RWPE1 (cell line): ENCODE results near the gene TMEM26.

Source experiments
- CTCF ChIA-PET: fragments of 350-600 bp; sonication (Branson Sonifier 250); formaldehyde crosslinking; extraction: SDS; loops from one replicate; lab custom pipeline; 2021; lab: Yijun Ruan, JAX
- POLR2A ChIA-PET: fragments of 400-600 bp; formaldehyde crosslinking; extraction: SDS; loops from one replicate; lab custom pipeline; 2020; ENCODE audit warnings: antibody characterized with exemption; ENCODE audit not compliant: low non-redundant PET; lab: Yijun Ruan, JAX
- DNase-seq: peaks from one replicate; pipeline ENCODE4 v3.0.0; 2012; ENCODE audit warnings: low spot score
- H3K27ac ChIP-seq: fragments of 450-650 bp; 2 replicates; pipeline ENCODE4 v1.5.1; 2017
- TF ChIP-seq, protein P1 (sequence below): fragments of 450-650 bp; conservative IDR thresholded peaks from 2 replicates; pipeline ENCODE4 v1.5.1; 2017; ENCODE audit warnings: low read depth, mild to moderate bottlenecking

The TMEM26 gene

DNA sequence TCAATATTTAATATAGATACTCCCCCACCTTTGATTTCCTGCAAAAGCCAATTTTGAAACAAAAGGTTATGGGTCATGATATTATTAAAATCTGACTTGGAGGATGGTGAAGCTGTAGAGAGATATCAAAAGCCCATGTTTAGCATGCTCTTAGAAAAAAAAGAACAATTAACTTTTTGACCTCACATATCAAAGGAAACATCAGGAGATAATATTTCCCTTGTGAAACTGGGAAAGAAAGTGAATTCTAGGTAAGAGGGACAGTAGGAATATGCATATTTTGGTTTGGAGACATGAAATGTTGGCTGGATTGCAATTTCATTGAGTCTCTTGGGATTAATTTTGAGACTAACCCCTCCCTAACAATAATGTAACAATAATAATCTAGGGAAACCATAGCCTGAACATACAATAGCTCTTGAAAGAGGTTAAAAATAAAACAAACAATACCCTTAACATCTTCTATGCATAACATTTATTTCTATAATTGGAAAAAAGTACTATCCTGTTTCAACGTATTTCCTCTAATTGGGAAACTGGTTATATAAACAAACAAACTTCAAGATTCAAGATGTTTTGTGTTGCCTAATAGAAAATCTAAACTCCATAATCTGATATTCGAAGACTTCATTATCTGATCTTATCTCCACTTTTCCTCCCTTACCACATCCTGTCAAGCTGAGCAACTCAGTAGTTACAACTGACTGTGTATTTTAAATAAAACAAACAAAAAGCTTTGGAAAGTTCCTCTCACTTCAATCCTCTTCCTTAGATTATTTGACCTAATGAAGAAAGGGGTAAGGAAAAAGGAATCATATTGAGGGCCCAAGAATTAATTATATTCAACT, 14.8 kb downstream of the TMEM26 start:
- POLR2A ChIA-PET: no interaction called here
- CTCF ChIA-PET: interaction anchor here (0.6 kb wide), 1 partner anchor 375 kb away, joined by 4 read pairs; no protein-coding TSS in a partner anchor
- no peak overlapping the region for H3K27ac ChIP-seq

DNA sequence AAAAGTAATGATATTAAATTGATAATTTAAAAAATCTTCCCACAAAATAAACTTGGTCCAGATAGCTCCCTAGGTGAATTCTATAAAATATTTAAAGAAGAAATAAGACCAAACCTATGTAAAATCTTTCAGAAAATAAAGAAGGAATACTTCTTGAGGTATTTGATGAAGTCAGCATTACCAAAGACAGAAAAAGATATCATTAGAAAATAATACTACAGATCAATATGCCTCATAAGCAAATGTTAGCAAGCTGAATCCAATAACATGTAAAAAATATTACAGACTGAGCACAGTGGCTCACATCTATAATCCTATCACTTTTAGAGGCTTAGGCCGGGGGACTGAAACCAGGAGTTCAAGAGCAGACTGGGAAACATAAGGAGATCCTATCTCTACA, 30.0 kb downstream of the TMEM26 start:
- ChIA-PET POLR2A (no interaction called here), CTCF (no interaction called here)
- no peak overlapping the region for H3K27ac ChIP-seq
- TF ChIP-seq, protein P1, sequence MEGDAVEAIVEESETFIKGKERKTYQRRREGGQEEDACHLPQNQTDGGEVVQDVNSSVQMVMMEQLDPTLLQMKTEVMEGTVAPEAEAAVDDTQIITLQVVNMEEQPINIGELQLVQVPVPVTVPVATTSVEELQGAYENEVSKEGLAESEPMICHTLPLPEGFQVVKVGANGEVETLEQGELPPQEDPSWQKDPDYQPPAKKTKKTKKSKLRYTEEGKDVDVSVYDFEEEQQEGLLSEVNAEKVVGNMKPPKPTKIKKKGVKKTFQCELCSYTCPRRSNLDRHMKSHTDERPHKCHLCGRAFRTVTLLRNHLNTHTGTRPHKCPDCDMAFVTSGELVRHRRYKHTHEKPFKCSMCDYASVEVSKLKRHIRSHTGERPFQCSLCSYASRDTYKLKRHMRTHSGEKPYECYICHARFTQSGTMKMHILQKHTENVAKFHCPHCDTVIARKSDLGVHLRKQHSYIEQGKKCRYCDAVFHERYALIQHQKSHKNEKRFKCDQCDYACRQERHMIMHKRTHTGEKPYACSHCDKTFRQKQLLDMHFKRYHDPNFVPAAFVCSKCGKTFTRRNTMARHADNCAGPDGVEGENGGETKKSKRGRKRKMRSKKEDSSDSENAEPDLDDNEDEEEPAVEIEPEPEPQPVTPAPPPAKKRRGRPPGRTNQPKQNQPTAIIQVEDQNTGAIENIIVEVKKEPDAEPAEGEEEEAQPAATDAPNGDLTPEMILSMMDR: no peak
- DNase-seq: no peak

More for the DNA sequence above, 14.8 kb downstream of the TMEM26 start:
- TF ChIP-seq, protein P1: no peak
- no peak for DNase-seq

DNA sequence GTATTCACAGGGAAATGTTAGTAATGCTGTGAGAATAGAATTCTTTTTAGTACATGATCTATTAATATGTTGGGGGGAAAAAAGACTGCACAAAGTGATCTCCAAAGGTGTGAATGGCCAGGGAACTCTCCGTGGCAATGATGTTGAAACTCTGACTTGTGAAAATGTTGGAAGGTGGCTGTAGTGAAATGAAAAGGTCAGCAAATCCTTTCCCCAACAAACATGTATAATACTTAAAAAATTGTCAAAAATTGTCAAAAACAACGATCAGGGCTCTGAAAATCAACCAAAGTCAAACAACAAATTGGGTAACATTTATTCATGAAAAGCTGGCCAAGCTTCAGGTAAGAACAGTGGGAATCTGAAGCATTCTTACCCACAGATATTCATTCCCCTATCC, 35.5 kb downstream of the TMEM26 start:
- no peak overlapping the region for H3K27ac ChIP-seq
- TF ChIP-seq, protein P1: no peak
- ChIA-PET POLR2A (no interaction called here), CTCF (interaction anchor here (0.6 kb wide), 1 partner anchor 309 kb away, joined by 3 read pairs; no protein-coding TSS in a partner anchor)
- no peak for DNase-seq

DNA sequence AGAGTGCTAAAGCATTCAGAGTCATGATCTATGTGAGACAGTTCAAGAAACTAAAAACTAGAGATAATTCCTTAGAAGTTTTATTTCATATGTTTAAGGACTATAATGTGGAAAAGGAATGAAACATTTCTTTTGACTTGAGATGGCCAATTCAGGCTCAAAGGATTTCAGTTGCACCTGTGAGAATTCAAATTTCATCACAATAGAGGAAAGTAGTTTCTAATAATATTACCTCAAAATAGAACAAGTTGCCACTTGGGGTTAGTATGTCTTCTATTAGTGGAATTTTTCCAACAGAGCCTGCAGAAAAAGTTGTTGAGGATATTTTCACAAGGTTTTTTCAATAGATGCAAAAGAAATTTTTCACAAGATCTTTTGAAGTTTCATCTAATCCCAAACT, 37.4 kb downstream of the TMEM26 start:
- no peak overlapping the region for H3K27ac ChIP-seq
- TF ChIP-seq, protein P1: no peak
- POLR2A ChIA-PET: no interaction called here
- no peak for DNase-seq
- CTCF ChIA-PET: no interaction called here

DNA sequence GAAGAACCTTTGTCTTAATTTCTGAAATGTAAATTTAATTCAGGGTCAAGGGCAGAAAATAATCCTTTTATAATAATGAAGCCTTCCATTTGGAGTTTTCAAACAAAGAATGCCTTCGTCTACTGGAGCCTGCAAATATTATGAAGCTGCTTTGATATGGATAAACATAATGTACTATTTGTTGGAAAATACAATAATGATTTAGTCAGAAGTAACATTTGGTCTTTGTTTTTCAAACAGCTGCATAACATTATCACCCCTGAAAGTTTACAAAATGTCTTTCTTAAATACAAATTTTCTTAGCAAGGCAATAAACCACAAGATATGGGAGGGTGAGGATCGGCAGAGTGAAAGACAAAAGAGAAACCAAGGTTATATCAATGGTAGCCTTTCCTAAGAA, 41.5 kb downstream of the TMEM26 start:
- TF ChIP-seq, protein P1: no peak
- POLR2A ChIA-PET: no interaction called here
- DNase-seq: no peak
- CTCF ChIA-PET: no interaction called here
- H3K27ac ChIP-seq: no peak overlapping the region

DNA sequence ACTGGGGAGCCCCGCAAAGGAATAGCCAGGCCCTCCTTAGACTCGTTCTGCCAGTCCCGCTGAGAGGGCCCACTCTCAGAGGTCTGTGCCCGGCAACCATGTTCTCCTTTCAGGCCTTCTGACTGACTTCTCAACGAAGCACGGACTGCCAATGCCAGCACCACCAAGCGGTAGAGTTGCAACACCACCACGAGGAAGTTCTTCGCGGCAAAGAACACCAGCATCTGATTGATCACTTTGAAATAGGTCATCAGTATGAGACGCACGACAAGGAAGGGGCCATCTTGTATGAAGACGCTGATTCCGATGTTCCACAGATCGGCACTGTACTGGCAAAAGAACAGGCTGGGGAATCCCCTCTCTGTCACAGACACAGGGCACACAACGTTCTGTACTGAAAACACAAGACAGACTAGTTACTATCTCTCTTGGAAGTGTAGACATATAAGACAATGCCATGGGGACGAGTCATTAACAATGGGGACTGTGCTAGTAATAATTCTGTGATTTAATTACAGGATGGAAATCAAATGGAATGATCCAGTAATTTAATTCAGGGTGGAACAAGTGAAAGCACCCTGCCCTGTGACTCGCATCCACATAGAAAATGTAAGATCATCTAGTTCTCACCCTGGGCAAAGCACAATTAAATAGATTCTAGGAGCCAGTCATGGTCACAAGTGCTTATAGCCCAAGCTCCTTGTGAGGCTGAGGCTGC, 42.7 kb downstream of the TMEM26 start:
- ChIA-PET POLR2A (no interaction called here), CTCF (no interaction called here)
- DNase-seq: no peak

More for the DNA sequence above, 42.7 kb downstream of the TMEM26 start:
- TF ChIP-seq, protein P1: no peak
- no peak overlapping the region for H3K27ac ChIP-seq
